Esophagus squamous epithelium (tissue), 4 donors: ENCODE data around the gene CST1.
"Not testable (repeated sequence)": the region's sequence is repeated elsewhere in the genome, so short reads cannot be mapped to it uniquely, and the experiment has no call there.

ENCODE experiments used
- POLR2A ChIP-seq, 4 donors: fragments of 450-650 bp; IDR thresholded peaks; one replicate each; pipeline ENCODE4 v1.6.1; 2017; ENCODE audit warnings: antibody characterized with exemption in 4 of 4, mild to moderate bottlenecking in 4 of 4, moderate library complexity in 3 of 4
- TF ChIP-seq, protein P1 (sequence below), 6 experiments: fragments of 450-650 bp in 4 of 6; fragments of 200-600 bp in 2 of 6; sonication (generic) in 2 of 6; IDR thresholded peaks; one replicate each; pipeline ENCODE4 v1.5.1; 2016 to 2019; ENCODE audit warnings: antibody characterized with exemption in 6 of 6, mild to moderate bottlenecking in 4 of 6, moderate library complexity in 4 of 6

GRCh38 chr20:23711778-23712177 lies 39.0 kb downstream of the CST1 start:
- TF ChIP-seq, protein P1, sequence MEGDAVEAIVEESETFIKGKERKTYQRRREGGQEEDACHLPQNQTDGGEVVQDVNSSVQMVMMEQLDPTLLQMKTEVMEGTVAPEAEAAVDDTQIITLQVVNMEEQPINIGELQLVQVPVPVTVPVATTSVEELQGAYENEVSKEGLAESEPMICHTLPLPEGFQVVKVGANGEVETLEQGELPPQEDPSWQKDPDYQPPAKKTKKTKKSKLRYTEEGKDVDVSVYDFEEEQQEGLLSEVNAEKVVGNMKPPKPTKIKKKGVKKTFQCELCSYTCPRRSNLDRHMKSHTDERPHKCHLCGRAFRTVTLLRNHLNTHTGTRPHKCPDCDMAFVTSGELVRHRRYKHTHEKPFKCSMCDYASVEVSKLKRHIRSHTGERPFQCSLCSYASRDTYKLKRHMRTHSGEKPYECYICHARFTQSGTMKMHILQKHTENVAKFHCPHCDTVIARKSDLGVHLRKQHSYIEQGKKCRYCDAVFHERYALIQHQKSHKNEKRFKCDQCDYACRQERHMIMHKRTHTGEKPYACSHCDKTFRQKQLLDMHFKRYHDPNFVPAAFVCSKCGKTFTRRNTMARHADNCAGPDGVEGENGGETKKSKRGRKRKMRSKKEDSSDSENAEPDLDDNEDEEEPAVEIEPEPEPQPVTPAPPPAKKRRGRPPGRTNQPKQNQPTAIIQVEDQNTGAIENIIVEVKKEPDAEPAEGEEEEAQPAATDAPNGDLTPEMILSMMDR (IDR thresholded peaks at IDR 0.05) = not testable (repeated sequence)
- TF ChIP-seq POLR2A (IDR thresholded peaks at IDR 0.05) = not testable (repeated sequence)
